PC-3 (cell line): ENCODE data around the gene TOMM22. TPM values are rescaled to one million over a fixed set of nuclear protein-coding genes. Genes with fewer than 3 reads are reported as not detected.

Experiments used
- ATAC-seq: fragments of 200-7000 bp; cut with Tn5 transposase; 2 replicates; pipeline ENCODE4 v1.9.1; 2020; ENCODE audit warnings: mild to moderate bottlenecking, moderate library complexity
- BruUV-seq: library from RNA; stranded (reverse); fragments of 400-500 nt; replicated peaks from 2 replicates; lab custom pipeline; 2021; lab: Mats Ljungman, UMichigan
- CTCF ChIA-PET: fragments of 300-600 bp; sonication (Branson Sonifier 250); formaldehyde crosslinking; loops from one replicate; lab custom pipeline; 2022; ENCODE audit warnings: antibody characterized with exemption; lab: Charles Lee
- POLR2A ChIA-PET: fragments of 300-600 bp; sonication (Branson Sonifier 250); formaldehyde crosslinking; loops from one replicate; lab custom pipeline; 2022; ENCODE audit warnings: antibody characterized with exemption; ENCODE audit not compliant: unreplicated experiment; lab: Charles Lee
- DNase-seq: peaks from one replicate; pipeline ENCODE4 v3.0.0-alpha.2; 2015
- H2AFZ ChIP-seq: fragments of 300-600 bp; sonication (generic); 2 replicates; pipeline ENCODE4 v1.6.0; 2016; ENCODE audit warnings: antibody characterized with exemption, low read length
- H3F3A ChIP-seq: fragments of 300-600 bp; sonication (generic); one replicate; pipeline ENCODE4 v1.6.0; 2017; ENCODE audit warnings: antibody characterized with exemption, low read length, control low read depth, mild to moderate bottlenecking; ENCODE audit not compliant: unreplicated experiment
- H3K27ac ChIP-seq: fragments of 300-600 bp; sonication (generic); 2 replicates; pipeline ENCODE4 v1.5.1; 2016; ENCODE audit warnings: mild to moderate bottlenecking, low read length
- H3K27me3 ChIP-seq: fragments of 300-600 bp; sonication (generic); 2 replicates; pipeline ENCODE4 v1.6.1; 2016; ENCODE audit warnings: low read length, mixed read lengths
- H3K36me3 ChIP-seq: fragments of 300-600 bp; sonication (generic); 2 replicates; pipeline ENCODE4 v1.6.1; 2016; ENCODE audit warnings: low read depth, mixed run types, low read length, mixed read lengths
- H3K4me1 ChIP-seq: fragments of 300-600 bp; sonication (generic); 2 replicates; pipeline ENCODE4 v1.5.1; 2016; ENCODE audit warnings: low read length; ENCODE audit not compliant: insufficient read depth
- H3K4me2 ChIP-seq: fragments of 300-600 bp; sonication (generic); 2 replicates; pipeline ENCODE4 v1.6.0; 2016; ENCODE audit warnings: low read length
- H3K4me3 ChIP-seq: fragments of 300-600 bp; sonication (generic); 2 replicates; pipeline ENCODE4 v1.5.1; 2016; ENCODE audit warnings: mild to moderate bottlenecking, low read length, mixed read lengths
- H3K79me2 ChIP-seq: fragments of 300-600 bp; sonication (generic); 2 replicates; pipeline ENCODE4 v1.6.1; 2017; ENCODE audit warnings: low read length, mixed read lengths
- H3K9ac ChIP-seq: fragments of 300-600 bp; sonication (generic); 2 replicates; pipeline ENCODE4 v1.6.0; 2016; ENCODE audit warnings: mild to moderate bottlenecking, low read length
- H3K9me2 ChIP-seq: fragments of 300-600 bp; sonication (generic); replicated peaks from 2 replicates; pipeline ENCODE4 v1.6.1; 2016; ENCODE audit warnings: mixed run types, low read length, mixed read lengths
- H3K9me3 ChIP-seq: fragments of 300-600 bp; sonication (generic); 2 replicates; pipeline ENCODE4 v1.6.1; 2016; ENCODE audit warnings: low read length, mixed read lengths
- H4K20me1 ChIP-seq: fragments of 300-600 bp; sonication (generic); 2 replicates; pipeline ENCODE4 v1.6.1; 2016; ENCODE audit warnings: low read length, mixed read lengths
- EZH2 ChIP-seq: fragments of 300-600 bp; sonication (generic); IDR thresholded peaks from one replicate; pipeline ENCODE4 v1.6.1; 2017; ENCODE audit warnings: antibody characterized with exemption, mild to moderate bottlenecking, low read length; ENCODE audit not compliant: unreplicated experiment
- EZH2phosphoT487 ChIP-seq: fragments of 300-600 bp; sonication (generic); IDR thresholded peaks from 2 replicates; pipeline ENCODE4 v1.6.1; 2018; ENCODE audit warnings: mild to moderate bottlenecking, antibody characterized with exemption, low read length, borderline replicate concordance
- intact Hi-C: fragments of 100-400 bp; cut with micrococcal nuclease; formaldehyde crosslinking; loops from 2 replicates; pipeline ENCODE4 v1.9.0; 2023
- total RNA-seq: library from RNA; depleted of rRNA; stranded (reverse); fragments of >200 nt; gene quantifications from 2 replicates; pipeline ENCODE4 v1.2.3, GENCODE V29; 2014
- TF ChIP-seq, protein P1 (sequence below): fragments of 300-600 bp; sonication (generic); conservative IDR thresholded peaks from 2 replicates; pipeline ENCODE4 v1.5.1; 2017; ENCODE audit warnings: antibody characterized with exemption, low read depth, mild to moderate bottlenecking, low read length

TOMM22 gene
- total RNA-seq, 1 experiment from 2014 or later: 82.3 TPM

DNA sequence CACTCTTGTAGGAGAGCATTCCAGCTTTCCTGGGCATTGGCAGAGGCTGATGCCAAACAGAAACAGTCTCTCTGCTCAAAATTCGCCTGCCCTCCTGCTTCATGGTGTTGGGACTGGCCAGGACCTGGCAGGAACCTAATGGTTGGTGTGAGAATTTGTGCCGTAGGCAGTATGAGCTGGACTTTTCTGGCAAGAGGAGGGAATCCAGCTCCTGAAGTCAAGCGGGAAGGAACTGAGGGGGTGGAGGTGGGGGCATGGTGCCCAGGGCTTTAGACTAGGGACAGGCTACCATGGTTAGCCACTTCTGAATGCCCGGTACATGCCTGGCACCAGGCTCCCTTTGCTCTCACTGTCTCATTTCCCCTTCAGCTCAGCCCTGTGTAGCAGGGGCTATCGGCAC is 6.9 kb upstream of the TOMM22 start:
- CTCF ChIA-PET: no interaction called here
- no peaks in the 10 kb centered on the region for H4K20me1 ChIP-seq
- no peaks in the 10 kb centered on the region for H3F3A ChIP-seq
- H2AFZ ChIP-seq: no peak overlapping the region
- H3K27ac ChIP-seq: no peak overlapping the region
- no peaks in the 10 kb centered on the region for H3K9me3 ChIP-seq
- no peak overlapping the region for H3K9ac ChIP-seq
- H3K9me2 ChIP-seq: no peaks in the 10 kb centered on the region
- no peak for ATAC-seq
- BruUV-seq: no TSS peak
- H3K27me3 ChIP-seq: no peaks in the 10 kb centered on the region
- POLR2A ChIA-PET: no interaction called here
- no peaks in the 10 kb centered on the region for H3K79me2 ChIP-seq
- no peaks in the 10 kb centered on the region for H3K36me3 ChIP-seq
- H3K4me3 ChIP-seq: no peak overlapping the region
- no peak for DNase-seq
- TF ChIP-seq, protein P1, sequence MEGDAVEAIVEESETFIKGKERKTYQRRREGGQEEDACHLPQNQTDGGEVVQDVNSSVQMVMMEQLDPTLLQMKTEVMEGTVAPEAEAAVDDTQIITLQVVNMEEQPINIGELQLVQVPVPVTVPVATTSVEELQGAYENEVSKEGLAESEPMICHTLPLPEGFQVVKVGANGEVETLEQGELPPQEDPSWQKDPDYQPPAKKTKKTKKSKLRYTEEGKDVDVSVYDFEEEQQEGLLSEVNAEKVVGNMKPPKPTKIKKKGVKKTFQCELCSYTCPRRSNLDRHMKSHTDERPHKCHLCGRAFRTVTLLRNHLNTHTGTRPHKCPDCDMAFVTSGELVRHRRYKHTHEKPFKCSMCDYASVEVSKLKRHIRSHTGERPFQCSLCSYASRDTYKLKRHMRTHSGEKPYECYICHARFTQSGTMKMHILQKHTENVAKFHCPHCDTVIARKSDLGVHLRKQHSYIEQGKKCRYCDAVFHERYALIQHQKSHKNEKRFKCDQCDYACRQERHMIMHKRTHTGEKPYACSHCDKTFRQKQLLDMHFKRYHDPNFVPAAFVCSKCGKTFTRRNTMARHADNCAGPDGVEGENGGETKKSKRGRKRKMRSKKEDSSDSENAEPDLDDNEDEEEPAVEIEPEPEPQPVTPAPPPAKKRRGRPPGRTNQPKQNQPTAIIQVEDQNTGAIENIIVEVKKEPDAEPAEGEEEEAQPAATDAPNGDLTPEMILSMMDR: no peak
- no peak overlapping the region for H3K4me2 ChIP-seq
- H3K4me1 ChIP-seq: no peaks in the 10 kb centered on the region
- intact Hi-C loops: no loop called here

- Histone ChIP-seq H3K27me3 (no peaks in the 10 kb centered on the region), H4K20me1 (no peaks in the 10 kb centered on the region), H3K4me2 (no peak overlapping the region), H3K79me2 (no peaks in the 10 kb centered on the region), H3K4me1 (no peaks in the 10 kb centered on the region), H3K27ac (no peak overlapping the region), H3K9me3 (no peaks in the 10 kb centered on the region), H3K9ac (no peak overlapping the region), H3K36me3 (no peaks in the 10 kb centered on the region), H3K9me2 (no peaks in the 10 kb centered on the region), H3F3A (no peaks in the 10 kb centered on the region), H3K4me3 (no peak overlapping the region), H2AFZ (no peak overlapping the region)
- no TSS peak for BruUV-seq
- TF ChIP-seq, protein P1: no peak
- no peak for TF ChIP-seq EZH2
- TF ChIP-seq EZH2phosphoT487: no peak
- DNase-seq: no peak
- POLR2A ChIA-PET: no interaction called here
- intact Hi-C loops: no loop called here
- ATAC-seq: no peak
- CTCF ChIA-PET: no interaction called here
Observed at GRCh38 chr22:38675833-38676232, 5.9 kb upstream of the TOMM22 start.

DNA sequence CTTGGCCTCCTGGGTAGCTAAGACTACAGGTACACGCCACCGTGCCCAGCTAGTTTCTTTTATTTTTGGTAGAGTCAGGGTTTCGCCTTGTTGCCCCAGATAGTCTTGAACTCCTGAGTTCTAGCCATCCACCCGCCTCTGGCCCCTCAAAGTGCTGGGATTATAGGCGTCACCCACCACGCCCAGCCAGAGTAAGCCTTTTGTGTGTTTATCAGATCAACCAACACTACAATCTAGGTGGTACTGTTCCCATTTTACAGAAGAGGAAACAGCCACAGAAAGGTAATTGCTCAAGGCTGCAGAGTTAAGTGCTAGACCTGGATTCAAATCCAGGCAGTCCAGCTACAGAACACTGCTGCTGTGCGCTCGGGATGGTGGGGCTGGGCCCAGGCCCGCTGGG is 3.1 kb downstream of the TOMM22 start:
- Histone ChIP-seq H4K20me1 (0 out of 2 replicates have a peak, but pooled peaks cover 5% of the 10 kb centered on the region), H3K9me3 (no peaks in the 10 kb centered on the region), H3K4me3 (no peak overlapping the region), H3K9ac (no peak overlapping the region), H3F3A (no peaks in the 10 kb centered on the region), H3K27me3 (no peaks in the 10 kb centered on the region), H3K4me1 (no peaks in the 10 kb centered on the region), H3K4me2 (no peak overlapping the region), H3K27ac (no peak overlapping the region), H3K79me2 (peaks cover 20% of the 10 kb centered on the region), H3K9me2 (no peaks in the 10 kb centered on the region), H3K36me3 (peaks cover 32% of the 10 kb centered on the region), H2AFZ (no peak overlapping the region)
- no peak for DNase-seq
- no TSS peak for BruUV-seq
- ChIA-PET POLR2A (no interaction called here), CTCF (no interaction called here)
- no peak for TF ChIP-seq EZH2
- TF ChIP-seq, protein P1: no peak
- no peak for TF ChIP-seq EZH2phosphoT487
- no peak for ATAC-seq
- intact Hi-C loops: no loop called here
